ENCODE measurements around the gene ZFPM1.

ZFPM1 gene

DNA sequence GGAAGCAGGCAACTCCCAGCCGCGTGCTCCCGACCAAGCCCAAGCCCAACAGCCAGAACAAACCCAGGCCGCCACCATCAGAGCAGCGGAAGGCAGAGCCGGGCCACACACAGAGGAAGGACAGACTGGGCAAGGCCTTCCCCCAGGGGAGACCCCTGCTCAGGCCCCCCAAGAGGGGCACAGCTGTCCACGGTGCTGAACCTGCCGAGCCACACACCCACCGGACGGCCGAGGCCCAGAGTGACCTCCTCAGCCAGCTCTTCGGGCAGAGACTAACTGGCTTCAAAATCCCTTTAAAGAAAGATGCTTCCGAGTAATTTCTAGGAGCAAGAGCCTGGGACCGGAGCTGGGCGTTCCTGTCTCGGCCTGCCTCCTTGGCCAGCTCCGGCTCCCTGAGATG is 14.1 kb upstream of the ZFPM1 start:
- H4K8ac ChIP-seq (ENCODE audit: low read depth, low read length), result no peak overlapping the region
- no peaks in the 10 kb centered on the region for H3K36me3 ChIP-seq (ENCODE audit: control insufficient read depth in 1 of 2, insufficient read depth in 2 of 2, low read length in 2 of 2)
- no peaks in the 10 kb centered on the region for H3K79me2 ChIP-seq (ENCODE audit: control insufficient read depth, insufficient read depth, low read length, poor library complexity)
- no peak for DNase-seq
- WGBS (ENCODE audit: extremely low coverage, insufficient coverage, insufficient read length), result no CpG with 5 or more reads among the region's 17 CpGs
- H3K4me3 ChIP-seq (ENCODE audit: low read depth, low read length), result no peak overlapping the region
- H3K4me1 ChIP-seq (ENCODE audit: control insufficient read depth in 1 of 2, insufficient read depth in 2 of 2, low read length in 2 of 2), result no peaks in the 10 kb centered on the region
- H3K18ac ChIP-seq (ENCODE audit: low read length), result no peak overlapping the region
- H3K27me3 ChIP-seq (ENCODE audit: insufficient read depth, low read length), result no peaks in the 10 kb centered on the region
- H3K4me2 ChIP-seq (ENCODE audit: low read length), result no peak overlapping the region
- H4K91ac ChIP-seq (ENCODE audit: low read depth, low read length), result no peak overlapping the region
- H4K12ac ChIP-seq (ENCODE audit: low read depth, low read length), result no peak overlapping the region
- H2BK12ac ChIP-seq (ENCODE audit: low read length), result no peak overlapping the region
- H3K9ac ChIP-seq (ENCODE audit: low read length), result no peak overlapping the region
- H2AK5ac ChIP-seq (ENCODE audit: low read length), result no peak overlapping the region
- H3K14ac ChIP-seq (ENCODE audit: low read length), result no peak overlapping the region
- no peak overlapping the region for H2AFZ ChIP-seq (ENCODE audit: insufficient read depth, low read length, poor library complexity)
- no peak overlapping the region for H3K27ac ChIP-seq (ENCODE audit: low read depth, low read length)
- H3K79me1 ChIP-seq (ENCODE audit: low read length), result no peaks in the 10 kb centered on the region
- no peak overlapping the region for H2BK120ac ChIP-seq (ENCODE audit: insufficient read depth, low read length, poor library complexity)
- no peak overlapping the region for H3K4ac ChIP-seq (ENCODE audit: low read depth, low read length)
- H3K23ac ChIP-seq (ENCODE audit: low read length), result no peak overlapping the region
- no peaks in the 10 kb centered on the region for H3K9me3 ChIP-seq (ENCODE audit: insufficient read depth, low read depth, low read length)
- no peak overlapping the region for H2BK5ac ChIP-seq (ENCODE audit: low read depth, low read length, poor library complexity)

GRCh38 chr16:88439706-88440105 is 13.4 kb upstream of the ZFPM1 start:
- no peaks in the 10 kb centered on the region for H3K4me1 ChIP-seq (ENCODE audit: control insufficient read depth in 1 of 2, insufficient read depth in 2 of 2, low read length in 2 of 2)
- no peak overlapping the region for H2BK12ac ChIP-seq (ENCODE audit: low read length)
- H3K4me3 ChIP-seq (ENCODE audit: low read depth, low read length), result no peak overlapping the region
- H3K27ac ChIP-seq (ENCODE audit: low read depth, low read length), result no peak overlapping the region
- H3K79me2 ChIP-seq (ENCODE audit: control insufficient read depth, insufficient read depth, low read length, poor library complexity), result no peaks in the 10 kb centered on the region
- H2BK5ac ChIP-seq (ENCODE audit: low read depth, low read length, poor library complexity), result no peak overlapping the region
- peaks cover 1% of the 10 kb centered on the region for H3K9me3 ChIP-seq (ENCODE audit: insufficient read depth, low read depth, low read length)
- no peak overlapping the region for H4K8ac ChIP-seq (ENCODE audit: low read depth, low read length)
- WGBS (ENCODE audit: extremely low coverage, insufficient coverage, insufficient read length), result no CpG with 5 or more reads among the region's 12 CpGs
- no peaks in the 10 kb centered on the region for H3K79me1 ChIP-seq (ENCODE audit: low read length)
- no peak overlapping the region for H3K4me2 ChIP-seq (ENCODE audit: low read length)
- no peak overlapping the region for H3K23ac ChIP-seq (ENCODE audit: low read length)
- H3K36me3 ChIP-seq (ENCODE audit: control insufficient read depth in 1 of 2, insufficient read depth in 2 of 2, low read length in 2 of 2), result no peaks in the 10 kb centered on the region
- H2BK120ac ChIP-seq (ENCODE audit: insufficient read depth, low read length, poor library complexity), result no peak overlapping the region
- H3K18ac ChIP-seq (ENCODE audit: low read length), result no peak overlapping the region
- H2AK5ac ChIP-seq (ENCODE audit: low read length), result no peak overlapping the region
- H4K91ac ChIP-seq (ENCODE audit: low read depth, low read length), result no peak overlapping the region
- no peak overlapping the region for H2AFZ ChIP-seq (ENCODE audit: insufficient read depth, low read length, poor library complexity)
- no peak overlapping the region for H3K14ac ChIP-seq (ENCODE audit: low read length)
- no peak overlapping the region for H3K9ac ChIP-seq (ENCODE audit: low read length)
- no peak overlapping the region for H3K4ac ChIP-seq (ENCODE audit: low read depth, low read length)
- no peak for DNase-seq
- H3K27me3 ChIP-seq (ENCODE audit: insufficient read depth, low read length), result no peaks in the 10 kb centered on the region
- no peak overlapping the region for H4K12ac ChIP-seq (ENCODE audit: low read depth, low read length)

- no peaks in the 10 kb centered on the region for H3K79me2 ChIP-seq (ENCODE audit: control insufficient read depth, insufficient read depth, low read length, poor library complexity)
- DNase-seq, result no peak
Observed at GRCh38 chr16:88440111-88440510, 13.0 kb upstream of the ZFPM1 start.

DNA sequence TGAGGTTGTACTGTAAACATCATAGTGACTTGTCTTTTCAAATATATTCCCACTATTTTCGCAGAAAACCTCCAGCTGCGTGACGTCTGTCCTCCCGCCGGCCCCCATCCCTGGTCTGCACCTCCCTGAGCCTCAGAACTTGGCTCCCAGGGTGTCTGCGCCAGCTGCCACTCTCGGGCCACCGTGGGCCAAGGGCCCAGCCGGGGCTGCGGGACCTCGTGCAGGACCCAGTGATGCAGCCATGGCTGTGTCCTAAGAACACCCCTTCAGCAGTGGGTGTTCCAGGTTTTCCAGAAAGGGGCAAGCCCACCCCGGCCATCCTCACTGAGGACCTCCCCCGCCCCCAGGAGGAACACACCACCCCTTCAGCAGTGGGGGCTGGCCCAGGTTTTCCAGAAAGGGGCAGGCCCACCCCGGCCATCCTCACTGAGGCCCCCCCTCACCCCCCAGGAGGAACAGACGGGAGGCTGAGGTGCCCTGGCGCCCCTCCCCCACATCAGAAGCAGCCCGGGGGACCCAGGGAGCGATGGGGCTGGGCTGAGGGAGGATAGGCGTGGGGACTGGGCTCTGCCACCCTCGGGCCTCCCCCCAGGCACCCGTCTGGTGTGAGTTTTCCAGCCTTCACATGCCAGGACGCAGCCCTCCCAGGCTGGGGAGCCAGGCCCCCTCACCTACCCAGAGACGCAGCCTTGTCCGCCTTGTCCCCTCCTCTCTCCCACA is 12.2 kb upstream of the ZFPM1 start:
- Histone ChIP-seq H4K91ac (ENCODE audit: low read depth, low read length) (no peak overlapping the region), H3K14ac (ENCODE audit: low read length) (no peak overlapping the region), H3K4me2 (ENCODE audit: low read length) (no peak overlapping the region), H3K9ac (ENCODE audit: low read length) (no peak overlapping the region), H3K36me3 (ENCODE audit: control insufficient read depth in 1 of 2, insufficient read depth in 2 of 2, low read length in 2 of 2) (no peaks in the 10 kb centered on the region), H2BK5ac (ENCODE audit: low read depth, low read length, poor library complexity) (no peak overlapping the region), H3K18ac (ENCODE audit: low read length) (no peak overlapping the region), H3K79me1 (ENCODE audit: low read length) (no peaks in the 10 kb centered on the region), H2AFZ (ENCODE audit: insufficient read depth, low read length, poor library complexity) (no peak overlapping the region), H3K4ac (ENCODE audit: low read depth, low read length) (no peak overlapping the region), H2BK120ac (ENCODE audit: insufficient read depth, low read length, poor library complexity) (no peak overlapping the region), H4K12ac (ENCODE audit: low read depth, low read length) (no peak overlapping the region), H3K9me3 (ENCODE audit: insufficient read depth, low read depth, low read length) (peaks cover 1% of the 10 kb centered on the region), H3K4me3 (ENCODE audit: low read depth, low read length) (no peak overlapping the region), H3K79me2 (ENCODE audit: control insufficient read depth, insufficient read depth, low read length, poor library complexity) (no peaks in the 10 kb centered on the region), H3K27me3 (ENCODE audit: insufficient read depth, low read length) (no peaks in the 10 kb centered on the region), H4K8ac (ENCODE audit: low read depth, low read length) (no peak overlapping the region), H3K27ac (ENCODE audit: low read depth, low read length) (no peak overlapping the region), H2BK12ac (ENCODE audit: low read length) (no peak overlapping the region), H3K4me1 (ENCODE audit: control insufficient read depth in 1 of 2, insufficient read depth in 2 of 2, low read length in 2 of 2) (no peaks in the 10 kb centered on the region), H3K23ac (ENCODE audit: low read length) (no peak overlapping the region), H2AK5ac (ENCODE audit: low read length) (no peak overlapping the region)
- no CpG with 5 or more reads among the region's 24 CpGs for WGBS (ENCODE audit: extremely low coverage, insufficient coverage, insufficient read length)
- no peak for DNase-seq

More at GRCh38 chr16:88440111-88440510, 13.0 kb upstream of the ZFPM1 start:
- H3K14ac ChIP-seq (ENCODE audit: low read length), result no peak overlapping the region
- H2BK120ac ChIP-seq (ENCODE audit: insufficient read depth, low read length, poor library complexity), result no peak overlapping the region
- H4K8ac ChIP-seq (ENCODE audit: low read depth, low read length), result no peak overlapping the region
- no peaks in the 10 kb centered on the region for H3K4me1 ChIP-seq (ENCODE audit: control insufficient read depth in 1 of 2, insufficient read depth in 2 of 2, low read length in 2 of 2)
- H3K9me3 ChIP-seq (ENCODE audit: insufficient read depth, low read depth, low read length), result peaks cover 1% of the 10 kb centered on the region
- no peak overlapping the region for H3K18ac ChIP-seq (ENCODE audit: low read length)
- H3K4me2 ChIP-seq (ENCODE audit: low read length), result no peak overlapping the region
- H3K4me3 ChIP-seq (ENCODE audit: low read depth, low read length), result no peak overlapping the region
- no peak overlapping the region for H3K27ac ChIP-seq (ENCODE audit: low read depth, low read length)
- no peak overlapping the region for H3K4ac ChIP-seq (ENCODE audit: low read depth, low read length)
- no peak overlapping the region for H3K9ac ChIP-seq (ENCODE audit: low read length)
- H2BK12ac ChIP-seq (ENCODE audit: low read length), result no peak overlapping the region
- H4K12ac ChIP-seq (ENCODE audit: low read depth, low read length), result no peak overlapping the region
- H3K23ac ChIP-seq (ENCODE audit: low read length), result no peak overlapping the region
- H3K79me1 ChIP-seq (ENCODE audit: low read length), result no peaks in the 10 kb centered on the region
- no CpG with 5 or more reads among the region's 14 CpGs for WGBS (ENCODE audit: extremely low coverage, insufficient coverage, insufficient read length)
- no peak overlapping the region for H4K91ac ChIP-seq (ENCODE audit: low read depth, low read length)
- H2AFZ ChIP-seq (ENCODE audit: insufficient read depth, low read length, poor library complexity), result no peak overlapping the region
- H2BK5ac ChIP-seq (ENCODE audit: low read depth, low read length, poor library complexity), result no peak overlapping the region
- no peaks in the 10 kb centered on the region for H3K27me3 ChIP-seq (ENCODE audit: insufficient read depth, low read length)
- no peak overlapping the region for H2AK5ac ChIP-seq (ENCODE audit: low read length)
- no peaks in the 10 kb centered on the region for H3K36me3 ChIP-seq (ENCODE audit: control insufficient read depth in 1 of 2, insufficient read depth in 2 of 2, low read length in 2 of 2)

Data from trophoblast cell (in vitro differentiated cells and primary cell).